Activated naive CD4-positive, alpha-beta T cell treated with anti-CD3 and anti-CD28 coated beads, Interleukin-2, amount 50 U/mL, for 72 hours (primary cell): Measurements from ENCODE around the gene TIMP3. TPM values are rescaled to one million over a fixed set of nuclear protein-coding genes. Genes with fewer than 3 reads are reported as not detected.

Experiments
- ATAC-seq, 2 donors: fragments of 150-1000 bp; cut with Tn5 transposase; 2 replicates each; pipeline ENCODE4 v1.10.0; 2021; ENCODE audit warnings: mild to moderate bottlenecking in 2 of 2, moderate library complexity in 2 of 2
- DNase-seq, 2 donors: peaks; one replicate each; pipeline ENCODE4 v3.0.0; 2021 to 2022; ENCODE audit warnings: low spot score in 2 of 2
- H3K27ac Mint-ChIP-seq, 2 donors: one replicate each; pipeline ENCODE4 v1.8.0; 2022; ENCODE audit warnings: mild to moderate bottlenecking in 2 of 2, mixed read lengths in 2 of 2
- H3K36me3 Mint-ChIP-seq, 2 donors: one replicate each; pipeline ENCODE4 v1.8.0; 2022; ENCODE audit warnings: mixed read lengths in 2 of 2
- H3K9me3 Mint-ChIP-seq, 2 donors: one replicate each; pipeline ENCODE4 v1.8.0; 2022; ENCODE audit warnings: mixed read lengths in 2 of 2
- total RNA-seq, 2 donors: library from RNA; stranded (reverse); gene quantifications; one replicate each; pipeline ENCODE4 v1.2.3, GENCODE V29; 2022

Gene TIMP3
- total RNA-seq, 2 donors from 2014 or later: not detected

DNA sequence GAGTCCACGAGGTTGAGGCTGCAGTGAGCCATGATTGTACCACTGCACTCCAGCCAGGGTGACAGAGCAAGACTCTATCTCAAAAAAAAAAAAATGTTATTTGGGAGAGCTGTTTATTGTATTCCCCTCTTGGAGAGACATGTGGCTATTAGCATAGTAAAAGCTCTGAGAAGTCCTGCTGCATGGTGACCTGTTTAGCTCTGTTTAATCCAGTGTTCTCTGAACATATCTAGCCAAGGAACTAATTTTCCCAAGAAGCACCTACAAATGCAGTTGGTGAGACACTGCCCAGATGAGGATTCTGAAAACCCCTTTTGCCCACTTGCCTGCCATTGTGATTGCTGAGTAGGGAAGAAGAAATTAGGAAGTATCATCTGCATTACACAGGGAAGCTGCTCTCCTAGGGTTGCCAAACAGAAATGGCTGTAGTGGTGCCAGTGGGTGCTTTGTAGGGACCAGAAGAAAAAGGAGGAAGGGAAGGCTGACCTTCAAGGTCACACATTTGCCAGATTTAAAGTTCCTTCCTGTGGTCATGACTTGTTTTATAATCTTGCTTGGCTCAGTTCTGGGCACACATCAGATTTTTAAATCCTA, 15.7 kb downstream of the TIMP3 start:
- Mint-ChIP-seq H3K27ac (no peak overlapping the region), H3K9me3 (no peaks in the 10 kb centered on the region), H3K36me3 (no peaks in the 10 kb centered on the region)
- DNase-seq: no peak
- ATAC-seq: no peak

DNA sequence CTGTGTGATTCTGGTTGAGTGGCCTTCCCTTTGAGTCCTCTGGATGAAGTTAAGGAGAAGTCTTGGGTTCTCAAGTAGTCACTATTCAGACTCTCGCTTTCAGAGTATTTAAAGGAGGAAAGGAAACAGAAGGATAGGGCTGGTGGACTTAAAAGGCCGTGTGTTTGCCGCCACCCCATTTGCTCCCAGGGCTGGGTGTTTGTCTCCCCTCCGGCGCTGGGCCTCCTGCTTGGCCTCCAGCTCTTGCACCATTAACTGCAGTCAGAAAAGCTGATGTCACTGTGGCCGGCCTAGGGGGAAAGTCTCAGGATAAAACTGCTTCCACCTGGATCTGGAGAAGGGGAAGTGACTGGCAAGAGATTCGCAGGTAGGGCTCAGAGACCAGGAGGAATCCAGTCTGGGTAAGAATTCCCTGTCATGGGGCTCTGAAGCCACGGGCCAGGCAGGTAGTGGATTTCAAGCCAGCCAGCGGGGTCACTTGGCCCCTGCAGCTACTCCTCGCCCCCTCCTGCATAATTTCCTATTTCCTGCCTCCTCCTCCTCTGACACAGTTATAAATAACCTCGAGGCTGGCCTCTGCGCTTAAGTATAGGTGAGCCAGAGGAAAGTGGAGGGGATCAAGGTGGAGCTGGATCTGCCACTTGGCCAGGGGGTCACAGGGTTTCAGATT, 17.1 kb downstream of the TIMP3 start:
- no peaks in the 10 kb centered on the region for H3K36me3 Mint-ChIP-seq
- no peak for DNase-seq
- no peak for ATAC-seq
- no peaks in the 10 kb centered on the region for H3K9me3 Mint-ChIP-seq
- no peak overlapping the region for H3K27ac Mint-ChIP-seq

DNA sequence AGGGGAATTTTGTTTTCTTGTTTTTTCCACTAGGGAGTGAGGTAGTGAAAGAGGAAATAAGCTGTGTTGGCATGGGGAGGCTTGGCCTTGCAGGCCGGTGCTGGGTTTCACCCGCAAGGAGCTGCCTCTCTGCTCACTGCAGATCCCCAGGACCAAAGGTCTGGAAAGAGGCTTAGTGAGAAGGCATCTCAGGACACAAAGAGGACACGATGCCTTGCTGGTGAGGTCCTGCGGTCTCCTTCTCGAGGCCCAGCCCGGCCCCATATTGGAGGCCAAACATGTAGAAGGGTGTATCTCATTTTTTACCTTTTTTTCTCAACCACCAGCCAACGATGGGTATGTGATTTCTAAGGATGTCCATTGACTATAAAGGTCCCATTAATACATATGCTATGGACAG, 17.6 kb downstream of the TIMP3 start:
- Mint-ChIP-seq H3K36me3 (no peaks in the 10 kb centered on the region), H3K27ac (no peak overlapping the region), H3K9me3 (no peaks in the 10 kb centered on the region)
- ATAC-seq (no peak), DNase-seq (no peak)

DNA sequence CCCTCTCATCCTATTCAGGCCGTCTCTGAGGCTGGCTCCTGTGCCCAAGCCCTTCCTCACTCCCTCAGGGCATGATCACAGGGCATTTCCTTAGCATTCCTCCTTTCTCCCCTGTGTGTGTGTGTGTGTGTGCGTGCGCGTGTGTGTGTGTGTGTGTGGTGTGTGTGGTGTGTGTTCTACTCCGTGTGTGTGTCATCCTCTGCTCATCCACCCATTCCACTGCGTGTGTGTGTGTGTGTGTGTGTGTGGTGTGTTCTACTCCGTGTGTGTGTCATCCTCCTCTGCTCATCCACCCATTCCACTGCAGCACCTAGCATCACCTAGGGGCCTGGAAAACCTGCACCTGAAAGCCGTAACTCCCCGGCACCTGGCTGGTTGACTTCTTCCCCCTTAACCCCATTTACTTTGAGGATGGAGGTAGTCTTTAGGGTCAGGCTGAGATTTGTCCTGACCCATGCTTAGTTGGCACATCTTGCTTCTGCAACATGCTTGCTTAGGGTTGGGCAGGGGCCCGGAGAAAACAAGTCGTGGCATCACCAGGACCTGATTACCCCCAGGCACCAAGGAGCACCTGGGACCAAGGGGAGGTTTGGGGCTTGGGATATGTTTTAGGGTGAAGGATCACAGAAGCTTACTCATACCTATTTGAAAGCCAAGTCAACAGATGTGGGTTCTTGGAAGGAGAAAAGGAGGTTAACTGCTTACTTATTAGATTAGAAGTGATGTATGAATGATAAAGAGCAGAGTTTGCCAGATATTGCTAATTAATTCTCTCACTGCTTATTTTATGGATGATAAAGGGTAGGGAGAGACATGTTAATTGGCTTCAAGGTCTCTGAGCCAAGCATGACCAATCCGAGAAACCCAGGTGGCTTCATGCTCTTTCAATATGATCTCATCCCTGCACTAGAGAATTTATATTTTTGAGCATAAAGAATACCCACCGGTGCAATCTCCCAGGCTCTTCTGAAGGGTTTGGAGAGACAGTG, 18.9 kb downstream of the TIMP3 start:
- H3K27ac Mint-ChIP-seq: no peak overlapping the region
- H3K9me3 Mint-ChIP-seq: no peaks in the 10 kb centered on the region
- H3K36me3 Mint-ChIP-seq: no peaks in the 10 kb centered on the region
- ATAC-seq (no peak), DNase-seq (no peak)

DNA sequence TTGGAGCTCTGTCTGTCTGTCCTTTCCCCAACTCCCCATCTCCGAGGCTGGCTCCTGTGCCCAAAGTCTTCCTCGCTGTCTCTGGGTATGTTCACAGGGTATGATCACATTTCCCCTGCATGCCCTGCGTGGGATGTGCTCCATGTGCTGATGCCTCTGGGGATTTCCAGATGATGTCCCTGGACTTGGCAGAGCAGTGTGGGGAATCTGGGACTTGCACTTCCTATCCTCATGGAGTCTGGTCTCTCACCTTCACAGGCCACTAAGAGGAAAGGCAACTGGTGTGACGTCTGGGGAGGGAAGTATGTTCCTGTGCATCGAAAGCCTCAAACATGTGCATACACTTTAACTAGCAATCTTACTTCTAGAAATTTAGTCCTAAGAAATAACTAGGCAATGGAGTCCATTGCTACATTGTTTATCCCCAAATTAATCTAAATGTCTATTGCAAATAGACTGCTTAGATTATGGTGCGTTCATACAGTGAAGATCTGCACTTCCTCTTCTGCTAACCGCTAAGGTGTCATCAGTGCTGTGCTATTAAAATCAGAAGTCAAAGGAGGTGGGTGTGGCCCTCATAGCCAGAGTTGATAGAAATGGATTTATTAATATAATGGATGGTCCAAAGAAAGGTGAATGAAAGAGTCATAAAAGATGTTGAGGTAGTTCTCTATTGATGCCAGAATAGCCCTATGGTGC, 20.8 kb downstream of the TIMP3 start:
- Mint-ChIP-seq H3K36me3 (no peaks in the 10 kb centered on the region), H3K27ac (no peak overlapping the region), H3K9me3 (no peaks in the 10 kb centered on the region)
- DNase-seq: no peak
- ATAC-seq: no peak

DNA sequence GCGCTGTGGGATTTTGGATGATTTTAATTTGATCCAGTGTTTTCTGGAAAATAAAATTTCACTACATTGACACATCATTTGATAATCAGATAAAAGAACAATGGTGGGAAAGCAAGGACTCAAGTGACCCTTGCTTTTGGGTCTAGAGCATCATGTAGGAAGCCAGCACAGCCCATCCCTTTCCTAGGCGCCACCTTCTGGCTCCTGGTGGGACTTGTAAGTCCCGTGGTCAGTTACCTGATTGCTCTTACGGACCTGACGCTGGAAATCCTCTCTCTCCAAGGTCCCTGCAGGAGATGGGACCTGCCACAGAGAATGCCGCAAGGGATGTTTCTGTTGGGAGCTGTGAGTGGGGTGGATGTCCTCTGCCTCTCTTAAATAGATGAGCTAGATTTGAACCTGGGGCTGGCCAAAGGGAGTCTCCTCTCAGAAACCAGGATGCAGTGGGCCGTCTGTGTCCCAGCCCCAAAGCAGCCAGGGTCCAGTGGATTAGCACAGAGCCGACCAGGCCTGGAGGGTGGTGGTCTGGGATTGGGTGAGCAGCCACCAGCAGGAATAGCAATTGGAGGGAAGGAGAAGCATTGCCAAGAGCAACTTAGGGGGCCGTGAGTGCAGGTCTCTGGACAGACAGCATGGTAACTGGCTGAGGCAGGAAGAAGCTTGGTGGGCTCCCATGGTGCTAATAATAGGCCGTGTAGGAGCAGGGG, 21.7 kb downstream of the TIMP3 start:
- DNase-seq: no peak
- Mint-ChIP-seq H3K36me3 (no peaks in the 10 kb centered on the region), H3K27ac (no peak overlapping the region), H3K9me3 (no peaks in the 10 kb centered on the region)
- ATAC-seq: no peak

DNA sequence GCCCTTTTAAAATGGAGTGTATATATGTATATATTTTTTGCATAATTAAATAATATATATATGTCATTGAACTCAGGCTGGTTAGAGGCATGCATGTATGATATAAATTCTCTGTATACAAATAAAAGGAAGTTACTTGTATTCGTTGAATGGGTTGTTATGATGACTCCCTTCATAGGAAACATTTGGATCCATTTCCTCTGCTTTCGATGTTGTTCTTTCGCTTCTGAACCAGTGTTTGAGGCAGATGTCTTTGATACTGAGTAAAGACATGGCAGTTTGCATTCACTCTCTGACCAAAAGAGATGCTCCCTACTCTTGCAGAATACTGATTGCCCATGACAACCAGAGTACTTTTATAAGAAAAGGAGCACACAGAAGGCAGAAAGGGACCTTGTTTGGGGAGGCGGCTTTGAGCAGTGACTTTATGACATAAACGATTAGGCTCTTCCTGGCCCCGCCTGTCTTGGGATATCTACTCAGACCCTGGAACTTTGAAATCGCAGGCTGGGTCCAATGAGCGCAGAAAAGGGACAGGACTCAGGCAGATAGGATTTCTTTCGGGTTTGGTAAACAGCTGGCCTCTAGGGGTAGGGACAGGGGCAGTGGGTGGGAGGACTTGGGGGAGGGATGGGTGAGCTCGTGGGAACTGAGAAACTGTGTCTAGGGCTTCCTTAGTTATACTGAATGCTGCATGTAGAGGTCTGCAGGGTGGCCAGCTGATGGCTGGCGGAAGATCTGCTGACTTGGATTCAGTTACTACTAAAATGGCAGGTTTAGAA, 23.2 kb downstream of the TIMP3 start:
- DNase-seq (no peak), ATAC-seq (no peak)
- Mint-ChIP-seq H3K36me3 (no peaks in the 10 kb centered on the region), H3K27ac (no peak overlapping the region), H3K9me3 (no peaks in the 10 kb centered on the region)

DNA sequence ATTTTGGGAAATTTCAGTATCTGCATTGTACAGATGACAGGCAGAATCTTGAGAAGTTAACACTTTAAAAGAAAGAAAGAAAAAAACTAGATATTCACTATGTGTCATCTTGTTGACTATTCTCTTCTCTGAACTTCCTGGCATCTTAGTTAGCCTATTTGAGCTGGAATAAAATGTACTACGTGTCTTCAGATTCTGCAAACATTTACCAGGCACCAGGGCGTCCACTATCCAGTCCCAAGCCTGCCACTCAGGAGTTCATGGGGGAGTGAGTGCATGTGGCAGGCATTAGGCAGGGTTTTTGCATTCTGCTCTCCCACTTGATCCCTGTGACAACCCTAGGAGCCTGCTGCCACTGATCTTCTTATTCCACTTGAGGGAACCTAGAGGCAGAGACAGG, 25.0 kb downstream of the TIMP3 start:
- no peak for DNase-seq
- Mint-ChIP-seq H3K36me3 (no peaks in the 10 kb centered on the region), H3K27ac (no peak overlapping the region), H3K9me3 (no peaks in the 10 kb centered on the region)
- ATAC-seq: no peak

DNA sequence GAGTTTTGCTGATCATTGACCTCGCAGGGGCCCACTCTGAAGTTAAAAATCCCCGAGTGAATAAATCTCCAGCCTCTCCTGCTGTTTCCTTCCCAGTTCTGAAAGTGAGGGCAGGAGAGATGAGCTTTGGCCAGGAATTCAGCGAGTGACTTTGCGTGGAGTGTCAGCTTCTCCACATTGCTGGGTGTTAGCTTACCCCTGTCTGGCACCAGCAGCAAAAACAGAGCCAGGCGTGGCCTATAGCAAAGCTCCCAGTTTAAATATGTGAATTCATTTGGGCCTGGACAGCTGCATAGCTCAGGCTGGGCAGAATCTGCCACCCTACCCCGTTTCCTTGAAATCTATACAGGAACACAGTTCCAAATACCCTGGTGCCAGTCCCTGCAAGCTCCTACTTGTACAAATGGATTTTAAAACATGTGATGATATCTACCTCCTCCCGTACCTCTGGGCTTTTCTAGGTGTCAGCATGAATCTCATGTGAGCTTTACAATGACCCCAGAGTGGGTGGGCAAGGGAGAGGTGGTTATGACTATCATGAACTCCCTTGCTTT, 25.6 kb downstream of the TIMP3 start:
- Mint-ChIP-seq H3K9me3 (no peaks in the 10 kb centered on the region), H3K27ac (no peak overlapping the region), H3K36me3 (no peaks in the 10 kb centered on the region)
- no peak for ATAC-seq
- DNase-seq: no peak

DNA sequence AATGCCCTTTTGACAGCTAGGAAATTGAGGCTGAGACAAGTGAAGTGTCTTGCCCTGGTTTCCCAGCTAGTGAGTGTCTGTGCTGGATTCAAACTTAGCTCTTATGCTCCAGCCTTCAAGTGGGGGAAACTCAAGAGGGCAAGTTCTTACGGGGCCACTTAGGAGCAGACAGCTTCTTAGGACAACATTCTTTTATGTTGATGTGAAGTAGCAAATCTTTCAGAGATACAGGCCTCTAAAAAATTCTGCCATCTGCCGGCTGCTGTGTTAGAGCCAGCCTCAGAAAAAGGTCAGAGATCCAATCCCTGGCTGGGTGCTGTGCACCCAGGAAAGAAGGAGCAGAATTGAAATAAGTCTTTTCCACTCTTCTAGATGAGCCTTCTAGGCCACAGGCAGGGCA, 26.6 kb downstream of the TIMP3 start:
- H3K9me3 Mint-ChIP-seq: no peaks in the 10 kb centered on the region
- no peak overlapping the region for H3K27ac Mint-ChIP-seq
- H3K36me3 Mint-ChIP-seq: no peaks in the 10 kb centered on the region

DNA sequence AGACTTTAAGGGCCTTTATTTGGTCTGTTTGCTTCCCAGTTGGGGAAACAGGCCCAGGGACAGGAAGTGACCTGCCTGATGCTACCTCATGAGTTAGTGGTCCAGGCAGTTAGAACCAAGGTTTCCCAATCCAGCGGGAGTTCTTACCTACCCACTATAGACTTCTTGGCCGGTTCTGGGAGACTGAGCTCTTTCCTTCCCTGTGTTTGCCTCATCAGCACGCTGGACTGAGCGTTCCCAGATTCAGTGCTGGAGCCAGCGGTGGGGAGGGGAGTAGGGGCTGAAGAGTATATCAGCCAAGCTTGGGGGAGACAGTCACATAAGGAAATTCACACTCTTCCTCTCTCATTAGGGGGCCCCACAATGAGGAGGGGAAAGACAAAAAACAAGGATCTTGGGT, 27.1 kb downstream of the TIMP3 start:
- ATAC-seq (no peak), DNase-seq (no peak)
- Mint-ChIP-seq H3K9me3 (no peaks in the 10 kb centered on the region), H3K36me3 (no peaks in the 10 kb centered on the region), H3K27ac (no peak overlapping the region)

More for the DNA sequence above, 26.6 kb downstream of the TIMP3 start:
- DNase-seq (no peak), ATAC-seq (no peak)

DNA sequence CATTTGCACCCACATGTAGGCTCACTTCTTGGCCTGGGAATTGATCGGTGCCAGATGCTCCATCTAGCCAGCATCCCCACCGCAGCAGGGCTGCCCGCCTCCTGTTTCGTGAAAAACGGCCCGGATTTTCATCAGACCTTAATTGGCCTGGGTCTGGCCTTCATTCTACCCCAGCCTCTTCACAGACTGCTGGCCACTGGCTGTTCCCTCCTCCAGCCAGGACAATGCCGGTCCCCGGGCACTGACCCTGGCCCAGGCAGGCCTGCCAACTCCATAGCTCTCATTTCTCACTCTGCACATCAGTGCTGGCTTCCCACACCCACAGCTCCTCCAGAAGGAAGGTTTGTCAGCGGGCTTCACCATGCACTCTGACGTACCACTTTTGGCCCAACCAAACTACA, 27.9 kb downstream of the TIMP3 start:
- Mint-ChIP-seq H3K36me3 (no peaks in the 10 kb centered on the region), H3K9me3 (no peaks in the 10 kb centered on the region), H3K27ac (peak overlapping the region in 1 of 2 donors; percentile 53)
- ATAC-seq: no peak
- DNase-seq: no peak

DNA sequence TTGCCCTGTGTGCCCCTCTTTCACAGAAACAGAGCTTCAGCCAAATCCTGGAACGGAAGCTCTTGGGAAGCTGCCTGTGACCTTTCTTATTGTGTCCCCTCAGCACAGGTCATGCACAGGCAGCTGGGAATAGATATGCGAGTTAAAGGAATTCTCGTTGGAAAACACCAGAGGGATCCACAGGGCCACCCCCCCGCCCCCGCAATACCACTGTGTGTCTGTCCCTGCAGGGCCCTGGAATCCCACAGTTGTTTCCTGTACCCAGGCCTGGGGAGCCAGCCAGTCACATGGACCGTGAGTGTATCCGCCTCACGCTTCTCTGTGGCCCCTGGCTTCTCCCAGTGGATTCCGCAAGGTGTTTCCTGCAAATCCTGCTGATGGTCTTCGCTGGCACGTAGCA, 29.0 kb downstream of the TIMP3 start:
- DNase-seq: no peak
- Mint-ChIP-seq H3K27ac (no peak overlapping the region), H3K9me3 (no peaks in the 10 kb centered on the region), H3K36me3 (no peaks in the 10 kb centered on the region)
- ATAC-seq: no peak

DNA sequence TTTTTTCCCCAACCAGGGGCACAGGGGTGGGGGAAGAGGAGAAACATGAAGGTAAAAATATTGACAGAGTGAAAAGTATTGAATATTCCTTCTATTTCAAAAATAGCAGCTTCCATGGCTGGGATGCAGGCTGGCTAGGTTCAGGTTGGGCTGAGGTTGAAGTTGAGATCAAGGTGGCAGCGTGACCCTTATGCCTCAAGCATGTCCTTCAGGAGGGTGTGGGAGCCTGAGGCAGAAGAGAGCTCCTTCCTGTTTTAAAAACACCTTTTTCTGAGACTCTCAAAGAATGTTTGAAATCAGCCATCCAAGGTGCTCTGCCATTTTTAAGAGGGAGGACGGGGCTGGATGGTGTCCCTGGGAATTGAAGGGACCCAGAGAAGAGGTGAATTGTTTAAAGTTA, 29.5 kb downstream of the TIMP3 start:
- DNase-seq: no peak
- Mint-ChIP-seq H3K36me3 (no peaks in the 10 kb centered on the region), H3K27ac (no peak overlapping the region), H3K9me3 (no peaks in the 10 kb centered on the region)
- ATAC-seq: no peak

DNA sequence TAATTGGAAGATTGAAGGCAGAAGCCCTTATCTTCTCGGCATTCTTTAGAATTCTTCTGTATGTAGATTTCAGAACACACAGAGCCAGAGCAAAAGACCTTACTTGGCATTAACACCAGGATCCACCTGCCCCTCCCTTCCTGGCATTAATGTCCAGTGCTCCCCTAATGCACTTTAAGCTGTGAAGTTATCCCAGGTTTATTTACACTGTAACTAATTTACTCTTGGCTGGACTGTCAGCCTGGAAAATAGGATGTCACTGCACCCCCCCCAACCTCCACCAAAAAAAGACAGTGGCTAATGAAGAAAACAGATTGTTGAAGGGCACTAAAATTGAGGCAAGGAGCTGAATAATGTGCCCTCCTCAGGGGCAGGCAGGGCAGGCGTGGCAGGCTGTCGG, 30.1 kb downstream of the TIMP3 start:
- Mint-ChIP-seq H3K36me3 (no peaks in the 10 kb centered on the region), H3K27ac (no peak overlapping the region), H3K9me3 (no peaks in the 10 kb centered on the region)
- ATAC-seq: no peak
- no peak for DNase-seq
